SK-N-SH treated with all-trans-retinoic acid at 6 μM for 48 hours (cell line): ENCODE data around the gene MAP3K6.

Experiments used
- ZFP3 ChIP-seq: fragments of 250-450 bp; sonication (Bioruptor Pico); IDR thresholded peaks from 2 replicates; pipeline ENCODE4 v1.5.0; 2020; ENCODE audit warnings: mild to moderate bottlenecking, moderate library complexity
- ZNF565 ChIP-seq: fragments of 450-650 bp; formaldehyde crosslinking; conservative IDR thresholded peaks from 2 replicates; pipeline ENCODE4 v1.5.0; 2020; ENCODE audit warnings: low read depth, mild to moderate bottlenecking, moderate library complexity

- TF ChIP-seq ZNF565 (CRISPR knock-in tag) (no peak), ZFP3 (CRISPR knock-in tag) (no peak)
Measured at GRCh38 chr1:27383039-27383605, 16.4 kb upstream of the MAP3K6 start, which contains the start of gene CD164L2.
